ENCODE data around the gene ARID1A. TPM values are rescaled to one million over a fixed set of nuclear protein-coding genes. Genes with fewer than 3 reads are reported as not detected.

Gene ARID1A
- total and polyA plus RNA-seq, 9 of the 15 experiments (the other 6 are each of a cell fraction or from before 2014, with no cell fraction given), result 8.3 to 88.3 (median 22.5) TPM

- TF ChIP-seq MYC (IDR thresholded peaks at IDR 0.05; ENCODE audit: low read depth, low read length), result peak; percentile 90
- peak; percentile 82 for TF ChIP-seq MYC (CRISPR knock-in tag; IDR thresholded peaks at IDR 0.05; ENCODE audit: borderline replicate concordance, low read depth)
- TF ChIP-seq MXI1 (IDR thresholded peaks at IDR 0.05; ENCODE audit: low read depth, low read length), result peak; percentile 76; the same call in 1 of the 2 replicates
- peak; percentile 80 to 89 for TF ChIP-seq FOXK2 (conservative IDR thresholded peaks at IDR 0.05 in 1 of 2, IDR thresholded peaks at IDR 0.05 in 1 of 2; ENCODE audit: low read depth in 2 of 2)
- TF ChIP-seq, protein P1, sequence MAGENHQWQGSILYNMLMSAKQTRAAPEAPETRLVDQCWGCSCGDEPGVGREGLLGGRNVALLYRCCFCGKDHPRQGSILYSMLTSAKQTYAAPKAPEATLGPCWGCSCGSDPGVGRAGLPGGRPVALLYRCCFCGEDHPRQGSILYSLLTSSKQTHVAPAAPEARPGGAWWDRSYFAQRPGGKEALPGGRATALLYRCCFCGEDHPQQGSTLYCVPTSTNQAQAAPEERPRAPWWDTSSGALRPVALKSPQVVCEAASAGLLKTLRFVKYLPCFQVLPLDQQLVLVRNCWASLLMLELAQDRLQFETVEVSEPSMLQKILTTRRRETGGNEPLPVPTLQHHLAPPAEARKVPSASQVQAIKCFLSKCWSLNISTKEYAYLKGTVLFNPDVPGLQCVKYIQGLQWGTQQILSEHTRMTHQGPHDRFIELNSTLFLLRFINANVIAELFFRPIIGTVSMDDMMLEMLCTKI (IDR thresholded peaks at IDR 0.05; ENCODE audit: partially characterized antibody), result no peak
- 0 out of 2 replicates have a peak, but pooled peaks have one; percentile 26 for TF ChIP-seq NFATC3 (IDR thresholded peaks at IDR 0.05)
- TF ChIP-seq FOXA3 (CRISPR knock-in tag; conservative IDR thresholded peaks at IDR 0.05 in 1 of 2, IDR thresholded peaks at IDR 0.05 in 1 of 2), result peak in 1 of 2 experiments; percentile 71; a peak in 1 of 4 replicates
- 0 out of 2 replicates have a peak, but pooled peaks have one; percentile 59 for TF ChIP-seq AFF4 (CRISPR knock-in tag; IDR thresholded peaks at IDR 0.05)
- TF ChIP-seq, protein P2, sequence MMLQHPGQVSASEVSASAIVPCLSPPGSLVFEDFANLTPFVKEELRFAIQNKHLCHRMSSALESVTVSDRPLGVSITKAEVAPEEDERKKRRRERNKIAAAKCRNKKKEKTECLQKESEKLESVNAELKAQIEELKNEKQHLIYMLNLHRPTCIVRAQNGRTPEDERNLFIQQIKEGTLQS (IDR thresholded peaks at IDR 0.05), result no peak
- TF ChIP-seq, protein P2 (CRISPR knock-in tag; conservative IDR thresholded peaks at IDR 0.05), result 0 out of 2 replicates have a peak, but pooled peaks have one; percentile 54
- 0 out of 2 replicates have a peak, but pooled peaks have one; percentile 17 for TF ChIP-seq GATAD2B (IDR thresholded peaks at IDR 0.05; ENCODE audit: borderline replicate concordance)
- no peak for TF ChIP-seq ATF2 (CRISPR knock-in tag; IDR thresholded peaks at IDR 0.05)
- 0 out of 2 replicates have a peak, but pooled peaks have one; percentile 37 for TF ChIP-seq POLR2G (IDR thresholded peaks at IDR 0.05; ENCODE audit: low read depth, low read length)
- TF ChIP-seq GTF2E2 (tag; IDR thresholded peaks at IDR 0.05), result no peak
Measured at GRCh38 chr1:26723013-26723991, 27.5 kb downstream of the ARID1A start (continued).

All from K562 (cell line).